ENCODE measurements around the gene GNG5.
A peak's percentile ranks its signal among the peaks of the same experiment; 100 is the strongest.
"Not testable (repeated sequence)": the region's sequence is repeated elsewhere in the genome, so short reads cannot be mapped to it uniquely, and the experiment has no call there.

Gene GNG5

GRCh38 chr1:84481317-84481716 lies 25.1 kb downstream of the GNG5 start:
- DNase-seq = no peak

GRCh38 chr1:84480650-84481049 lies 25.7 kb downstream of the GNG5 start:
- DNase-seq = no peak

GRCh38 chr1:84479998-84480397 lies 26.4 kb downstream of the GNG5 start:
- DNase-seq = no peak

GRCh38 chr1:84478876-84479868 lies 27.2 kb downstream of the GNG5 start, which contains the start of gene RPF1:
Gene RPF1 (plus strand): TSS chr1:84479266. CDS start chr1:84479282, 16 bp downstream.
- peak; percentile 85 for DNase-seq

GRCh38 chr1:84476225-84476624 lies 30.2 kb downstream of the GNG5 start:
- no peak for DNase-seq

- DNase-seq = no peak
Observed at GRCh38 chr1:84467298-84467697, 39.1 kb downstream of the GNG5 start.

- DNase-seq = no peak
Observed at GRCh38 chr1:84462118-84462517, 44.3 kb downstream of the GNG5 start.

- no peak for DNase-seq
Observed at GRCh38 chr1:84452436-84452835, 53.9 kb downstream of the GNG5 start.

- no peak for DNase-seq
Observed at GRCh38 chr1:84450910-84451309, 55.5 kb downstream of the GNG5 start.

GRCh38 chr1:84448704-84449103 lies 57.7 kb downstream of the GNG5 start:
- DNase-seq = not testable (repeated sequence)
